CD4-positive, alpha-beta T cell (primary cell): ENCODE results near the gene CCR5AS.

Experiments
- ATAC-seq: fragments of 200-7000 bp; cut with Tn5 transposase; one replicate; pipeline ENCODE4 v1.10.0; 2022; ENCODE audit warnings: mild to moderate bottlenecking; ENCODE audit not compliant: poor library complexity
- CTCF ChIA-PET: fragments of 350-600 bp; sonication (Branson Sonifier 250); formaldehyde crosslinking; loops from one replicate; lab custom pipeline; 2021; ENCODE audit warnings: antibody characterized with exemption, inconsistent platforms; lab: Charles Lee
- POLR2A ChIA-PET: fragments of 350-600 bp; sonication (Branson Sonifier 250); formaldehyde crosslinking; loops from one replicate; lab custom pipeline; 2021; ENCODE audit warnings: antibody characterized with exemption, inconsistent platforms; lab: Charles Lee
- DNase-seq, 14 experiments: peaks; one replicate each; pipeline ENCODE4 v3.0.0-alpha.2; 2013 to 2020; ENCODE audit warnings: mixed read lengths in 2 of 14
- H3K27ac ChIP-seq, 2 donors: one replicate each; pipeline versions ENCODE4 v1.5.1 to v1.7.0; 2013; ENCODE audit warnings: low read length in 2 of 2, low read depth in 1 of 2, mild to moderate bottlenecking in 1 of 2
- H3K27me3 ChIP-seq, 2 experiments: 1 replicate in 1 of 2; 2 replicates in 1 of 2; pipeline versions ENCODE4 v1.6.1 to v1.7.0; 2013; ENCODE audit warnings: low read length in 2 of 2, control low read depth in 1 of 2, mild to moderate bottlenecking in 1 of 2, moderate library complexity in 1 of 2; ENCODE audit not compliant: insufficient read depth in 2 of 2, control insufficient read depth in 1 of 2
- H3K36me3 ChIP-seq: one replicate; pipeline ENCODE4 v1.6.1; 2013; ENCODE audit warnings: low read length, control low read depth; ENCODE audit not compliant: insufficient read depth
- H3K4me1 ChIP-seq: one replicate; pipeline ENCODE4 v1.6.1; 2013; ENCODE audit warnings: low read length, control low read depth; ENCODE audit not compliant: insufficient read depth
- H3K4me3 ChIP-seq: one replicate; pipeline ENCODE4 v1.5.1; 2013; ENCODE audit warnings: mild to moderate bottlenecking, low read length, moderate library complexity
- H3K9me3 ChIP-seq, 2 experiments: 1 replicate in 1 of 2; 2 replicates in 1 of 2; pipeline versions ENCODE4 v1.6.1 to v1.7.0; 2013; ENCODE audit warnings: low read length in 2 of 2, mild to moderate bottlenecking in 2 of 2, control low read depth in 1 of 2, moderate library complexity in 1 of 2; ENCODE audit not compliant: control insufficient read depth in 1 of 2, insufficient read depth in 1 of 2
- H3K27ac Mint-ChIP-seq: one replicate; pipeline ENCODE4 v1.8.0; 2020; ENCODE audit warnings: mixed read lengths
- H3K27me3 Mint-ChIP-seq: one replicate; pipeline ENCODE4 v1.8.0; 2021; ENCODE audit warnings: mixed read lengths
- H3K36me3 Mint-ChIP-seq: one replicate; pipeline ENCODE4 v1.8.0; 2021; ENCODE audit warnings: low read depth, mixed read lengths
- H3K4me1 Mint-ChIP-seq: one replicate; pipeline ENCODE4 v1.8.0; 2021; ENCODE audit warnings: low read depth, mixed read lengths
- H3K4me3 Mint-ChIP-seq: one replicate; pipeline ENCODE4 v1.8.0; 2020; ENCODE audit warnings: mild to moderate bottlenecking, mixed read lengths
- H3K9me3 Mint-ChIP-seq: one replicate; pipeline ENCODE4 v1.8.0; 2020; ENCODE audit warnings: mixed read lengths
- CTCF ChIP-seq: fragments of 200-600 bp; IDR thresholded peaks from one replicate; pipeline ENCODE4 v1.8.0; 2022; ENCODE audit warnings: antibody characterized with exemption, mild to moderate bottlenecking
- intact Hi-C, 2 experiments: fragments of 100-400 bp; cut with DNase I in 1 of 2; cut with micrococcal nuclease in 1 of 2; formaldehyde crosslinking; loops; one replicate each; pipeline versions ENCODE4 v1.15.1 to v1.9.0; 2023 to 2025; cut with DNase I, micrococcal nuclease

Gene CCR5AS

GRCh38 chr3:46381625-46382024 is 25.2 kb downstream of the CCR5AS start:
- H3K36me3 ChIP-seq = no peaks in the 10 kb centered on the region
- no peaks in the 10 kb centered on the region for H3K36me3 Mint-ChIP-seq
- no peaks in the 10 kb centered on the region for H3K9me3 ChIP-seq
- ChIA-PET POLR2A (no interaction called here), CTCF (no interaction called here)
- peaks cover 6% of the 10 kb centered on the region for H3K27me3 Mint-ChIP-seq
- no peak overlapping the region for H3K4me3 ChIP-seq
- no peaks in the 10 kb centered on the region for H3K27me3 ChIP-seq
- TF ChIP-seq CTCF = no peak
- H3K9me3 Mint-ChIP-seq = no peaks in the 10 kb centered on the region
- no peak for DNase-seq
- peaks cover 22% of the 10 kb centered on the region for H3K4me1 Mint-ChIP-seq
- peaks cover 28% of the 10 kb centered on the region for H3K4me1 ChIP-seq
- intact Hi-C loops = no loop called here
- H3K27ac Mint-ChIP-seq = no peak overlapping the region
- no peak overlapping the region for H3K4me3 Mint-ChIP-seq
- no peak overlapping the region for H3K27ac ChIP-seq
- ATAC-seq = no peak

DNA sequence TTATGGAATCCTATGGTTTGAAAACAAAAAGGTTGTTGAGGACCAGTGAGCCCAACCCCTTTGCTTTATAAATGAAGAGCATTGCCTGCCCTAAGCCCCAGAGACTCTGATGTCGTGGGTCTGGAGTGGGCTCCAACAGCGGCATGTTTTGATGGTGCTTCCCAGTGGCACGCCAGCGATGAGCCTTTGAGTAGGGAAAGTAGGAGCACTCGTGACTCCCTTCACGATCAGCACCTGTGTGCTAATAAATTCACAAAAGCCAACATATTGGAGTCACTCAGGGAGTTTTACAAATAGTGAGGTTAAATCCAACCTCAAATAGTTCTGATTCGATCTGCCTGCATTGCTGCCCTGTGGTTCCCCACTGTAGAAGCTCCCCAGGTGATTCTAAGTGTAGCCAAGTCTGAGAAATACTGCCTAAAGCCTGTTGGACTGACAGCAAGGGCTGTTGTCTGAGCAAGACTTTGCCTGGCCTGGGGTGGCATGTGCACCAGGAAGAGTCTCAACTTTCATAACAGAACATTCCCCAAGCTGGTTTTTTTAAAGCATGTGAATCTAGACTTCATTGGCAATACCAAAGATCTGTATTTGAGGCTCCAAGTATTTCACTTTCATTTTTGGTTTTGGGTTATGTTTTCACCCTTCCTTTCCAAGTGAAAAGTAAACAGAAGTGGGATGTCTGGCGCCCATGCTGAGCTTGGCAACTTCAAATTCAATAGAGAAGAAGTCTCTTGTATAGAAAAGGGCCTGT is 26.2 kb downstream of the CCR5AS start:
- H3K4me3 ChIP-seq = no peak overlapping the region
- TF ChIP-seq CTCF = no peak
- H3K9me3 ChIP-seq = no peaks in the 10 kb centered on the region
- intact Hi-C loops = no loop called here
- Mint-ChIP-seq H3K27ac (peak overlapping the region; percentile 12), H3K9me3 (no peaks in the 10 kb centered on the region), H3K27me3 (peaks cover 6% of the 10 kb centered on the region), H3K36me3 (no peaks in the 10 kb centered on the region), H3K4me1 (peaks cover 27% of the 10 kb centered on the region), H3K4me3 (no peak overlapping the region)
- no peak for ATAC-seq
- H3K36me3 ChIP-seq = no peaks in the 10 kb centered on the region
- CTCF ChIA-PET = no interaction called here
- POLR2A ChIA-PET = no interaction called here
- no peaks in the 10 kb centered on the region for H3K27me3 ChIP-seq
- no peak for DNase-seq
- H3K4me1 ChIP-seq = peaks cover 35% of the 10 kb centered on the region
- H3K27ac ChIP-seq = peak overlapping the region in 1 of 2 donors; percentile 14

- ChIA-PET POLR2A (interaction anchor here (0.7 to 1.4 kb wide), 2 partner anchors 9 to 310 kb away, joined by 3 to 5 read pairs; no protein-coding TSS in a partner anchor), CTCF (interaction anchor here (1.1 to 2.5 kb wide), 13 partner anchors 10 to 618 kb away, joined by 3 to 21 read pairs (median 4); no protein-coding TSS in a partner anchor)
- Histone ChIP-seq H3K27me3 (no peaks in the 10 kb centered on the region), H3K9me3 (no peaks in the 10 kb centered on the region), H3K4me1 (peaks cover 43% of the 10 kb centered on the region), H3K36me3 (no peaks in the 10 kb centered on the region), H3K27ac (no peak overlapping the region), H3K4me3 (no peak overlapping the region)
- ATAC-seq (peak; percentile 54), DNase-seq (peak; percentile 37 to 77 (median 54))
- TF ChIP-seq CTCF = peak; percentile 65
- Mint-ChIP-seq H3K9me3 (no peaks in the 10 kb centered on the region), H3K4me1 (peaks cover 36% of the 10 kb centered on the region), H3K4me3 (no peak overlapping the region), H3K27ac (no peak overlapping the region), H3K36me3 (no peaks in the 10 kb centered on the region), H3K27me3 (no peaks in the 10 kb centered on the region)
- intact Hi-C loops = loop anchor here (1.0 to 5.0 kb wide), 3 partner anchors 102 to 441 kb away; no protein-coding TSS in a partner anchor
Observed at GRCh38 chr3:46378426-46378942, 28.4 kb downstream of the CCR5AS start.
